NCI-H345 treated with DMSO at 0.1 percent for 48 hours (cell line): ENCODE measurements around the gene NYNRIN.

Source experiments
- DNase-seq: peaks from one replicate; lab custom pipeline; 2025; ENCODE audit not compliant: unreplicated experiment; lab: John Stamatoyannopoulos, UW

Gene NYNRIN

GRCh38 chr14:24414077-24414476 is 15.3 kb downstream of the NYNRIN start:
- no peak for DNase-seq

GRCh38 chr14:24414732-24415420 is 16.1 kb downstream of the NYNRIN start:
- no peak for DNase-seq

GRCh38 chr14:24415421-24416253 is 16.8 kb downstream of the NYNRIN start:
- no peak for DNase-seq

GRCh38 chr14:24416254-24416931 is 17.6 kb downstream of the NYNRIN start:
- no peak for DNase-seq

GRCh38 chr14:24416932-24417619 is 18.3 kb downstream of the NYNRIN start:
- DNase-seq: no peak

- DNase-seq: no peak
Observed at GRCh38 chr14:24417832-24418491, 19.2 kb downstream of the NYNRIN start.

- no peak for DNase-seq
Observed at GRCh38 chr14:24418492-24418873, 19.7 kb downstream of the NYNRIN start.

GRCh38 chr14:24422261-24422660 is 23.5 kb downstream of the NYNRIN start:
- no peak for DNase-seq

GRCh38 chr14:24422694-24423601 is 24.1 kb downstream of the NYNRIN start:
- no peak for DNase-seq

GRCh38 chr14:24425704-24426103 is 26.9 kb downstream of the NYNRIN start:
- no peak for DNase-seq

GRCh38 chr14:24426150-24426911 is 27.5 kb downstream of the NYNRIN start:
- no peak for DNase-seq

GRCh38 chr14:24426912-24427536 is 28.2 kb downstream of the NYNRIN start:
- no peak for DNase-seq

GRCh38 chr14:24427537-24428508 is 29.0 kb downstream of the NYNRIN start:
- no peak for DNase-seq

- no peak for DNase-seq
Observed at GRCh38 chr14:24428628-24429394, 30.0 kb downstream of the NYNRIN start.

- no peak for DNase-seq
Observed at GRCh38 chr14:24429395-24430142, 30.8 kb downstream of the NYNRIN start, which contains the start of the genes CBLN3 and KHNYN. TSS of gene CBLN3 (minus strand) at chr14:24429668. CDS start at chr14:24429054, 614 bp downstream. TSS of gene KHNYN (plus strand) at chr14:24429954. CDS start at chr14:24430731, 777 bp downstream.
